Parathyroid adenoma (tissue), 2 donors: ENCODE measurements around the gene CASP6.

Source experiments
- H2AFZ ChIP-seq: fragments of 300-600 bp; sonication (generic); one replicate; pipeline ENCODE4 v1.7.0; 2017; ENCODE audit warnings: antibody characterized with exemption, mild to moderate bottlenecking
- H3K27ac ChIP-seq: fragments of 300-600 bp; sonication (generic); one replicate; pipeline ENCODE4 v1.7.0; 2017
- H3K27me3 ChIP-seq: fragments of 300-600 bp; sonication (generic); one replicate; pipeline ENCODE4 v1.7.0; 2017; ENCODE audit warnings: low read length; ENCODE audit not compliant: control insufficient read depth, insufficient read depth
- H3K36me3 ChIP-seq: fragments of 300-600 bp; sonication (generic); one replicate; pipeline ENCODE4 v1.7.0; 2017; ENCODE audit warnings: low read length; ENCODE audit not compliant: control insufficient read depth, insufficient read depth
- H3K4me1 ChIP-seq: fragments of 300-600 bp; sonication (generic); one replicate; pipeline ENCODE4 v1.7.0; 2017; ENCODE audit warnings: control low read depth
- H3K4me2 ChIP-seq: fragments of 300-600 bp; sonication (generic); one replicate; pipeline ENCODE4 v1.7.0; 2017; ENCODE audit warnings: low read length
- H3K4me3 ChIP-seq: fragments of 300-600 bp; sonication (generic); one replicate; pipeline ENCODE4 v1.7.0; 2017; ENCODE audit warnings: low read depth, low read length
- H3K79me2 ChIP-seq: fragments of 300-600 bp; sonication (generic); one replicate; pipeline ENCODE4 v1.7.0; 2017; ENCODE audit warnings: control low read depth
- H3K9ac ChIP-seq: fragments of 300-600 bp; sonication (generic); one replicate; pipeline ENCODE4 v1.7.0; 2017; ENCODE audit warnings: mild to moderate bottlenecking
- H3K9me3 ChIP-seq: fragments of 300-600 bp; sonication (generic); one replicate; pipeline ENCODE4 v1.7.0; 2017; ENCODE audit warnings: low read length; ENCODE audit not compliant: control insufficient read depth
- TF ChIP-seq, protein P1 (sequence below): fragments of 300-600 bp; sonication (generic); IDR thresholded peaks from one replicate; pipeline ENCODE4 v1.7.0; 2017; ENCODE audit warnings: antibody characterized with exemption, mild to moderate bottlenecking
- donor health status: primary hyperparathyroidism.

CASP6 gene

DNA sequence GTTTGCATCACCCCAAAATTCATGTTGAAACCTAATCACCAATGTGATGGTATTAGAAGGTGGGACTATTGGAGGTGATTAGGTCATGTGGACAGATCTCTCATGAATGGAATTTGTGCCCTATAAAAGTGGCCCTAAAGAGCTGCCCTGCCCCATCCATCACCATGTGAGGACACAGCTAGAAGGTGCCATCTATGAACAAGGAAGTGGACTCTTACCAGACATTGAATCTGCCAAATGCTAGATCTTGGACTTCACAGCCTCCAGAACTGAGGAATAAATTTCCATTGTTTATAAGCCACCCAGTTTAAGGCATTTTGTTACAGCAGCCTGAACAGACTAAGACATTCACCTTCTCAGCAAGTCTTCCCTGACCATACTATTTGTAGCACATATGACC is 19.1 kb upstream of the CASP6 start:
- H3K27ac ChIP-seq = no peak overlapping the region
- TF ChIP-seq, protein P1, sequence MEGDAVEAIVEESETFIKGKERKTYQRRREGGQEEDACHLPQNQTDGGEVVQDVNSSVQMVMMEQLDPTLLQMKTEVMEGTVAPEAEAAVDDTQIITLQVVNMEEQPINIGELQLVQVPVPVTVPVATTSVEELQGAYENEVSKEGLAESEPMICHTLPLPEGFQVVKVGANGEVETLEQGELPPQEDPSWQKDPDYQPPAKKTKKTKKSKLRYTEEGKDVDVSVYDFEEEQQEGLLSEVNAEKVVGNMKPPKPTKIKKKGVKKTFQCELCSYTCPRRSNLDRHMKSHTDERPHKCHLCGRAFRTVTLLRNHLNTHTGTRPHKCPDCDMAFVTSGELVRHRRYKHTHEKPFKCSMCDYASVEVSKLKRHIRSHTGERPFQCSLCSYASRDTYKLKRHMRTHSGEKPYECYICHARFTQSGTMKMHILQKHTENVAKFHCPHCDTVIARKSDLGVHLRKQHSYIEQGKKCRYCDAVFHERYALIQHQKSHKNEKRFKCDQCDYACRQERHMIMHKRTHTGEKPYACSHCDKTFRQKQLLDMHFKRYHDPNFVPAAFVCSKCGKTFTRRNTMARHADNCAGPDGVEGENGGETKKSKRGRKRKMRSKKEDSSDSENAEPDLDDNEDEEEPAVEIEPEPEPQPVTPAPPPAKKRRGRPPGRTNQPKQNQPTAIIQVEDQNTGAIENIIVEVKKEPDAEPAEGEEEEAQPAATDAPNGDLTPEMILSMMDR = no peak
- peaks cover 16% of the 10 kb centered on the region for H3K79me2 ChIP-seq

GRCh38 chr4:109721033-109721432 is 17.8 kb upstream of the CASP6 start:
- no peaks in the 10 kb centered on the region for H3K9me3 ChIP-seq
- no peak overlapping the region for H3K9ac ChIP-seq
- H2AFZ ChIP-seq = no peak overlapping the region
- H3K4me1 ChIP-seq = no peaks in the 10 kb centered on the region
- H3K4me3 ChIP-seq = no peak overlapping the region
- H3K36me3 ChIP-seq = no peaks in the 10 kb centered on the region
- TF ChIP-seq, protein P1 = no peak
- no peaks in the 10 kb centered on the region for H3K27me3 ChIP-seq
- H3K79me2 ChIP-seq = peaks cover 16% of the 10 kb centered on the region
- H3K27ac ChIP-seq = no peak overlapping the region
- no peak overlapping the region for H3K4me2 ChIP-seq

More for the DNA sequence above, 19.1 kb upstream of the CASP6 start:
- Histone ChIP-seq H3K9ac (no peak overlapping the region), H3K9me3 (no peaks in the 10 kb centered on the region), H3K4me3 (no peak overlapping the region), H3K27me3 (no peaks in the 10 kb centered on the region), H3K36me3 (no peaks in the 10 kb centered on the region), H3K4me1 (no peaks in the 10 kb centered on the region), H3K4me2 (no peak overlapping the region), H2AFZ (no peak overlapping the region)

DNA sequence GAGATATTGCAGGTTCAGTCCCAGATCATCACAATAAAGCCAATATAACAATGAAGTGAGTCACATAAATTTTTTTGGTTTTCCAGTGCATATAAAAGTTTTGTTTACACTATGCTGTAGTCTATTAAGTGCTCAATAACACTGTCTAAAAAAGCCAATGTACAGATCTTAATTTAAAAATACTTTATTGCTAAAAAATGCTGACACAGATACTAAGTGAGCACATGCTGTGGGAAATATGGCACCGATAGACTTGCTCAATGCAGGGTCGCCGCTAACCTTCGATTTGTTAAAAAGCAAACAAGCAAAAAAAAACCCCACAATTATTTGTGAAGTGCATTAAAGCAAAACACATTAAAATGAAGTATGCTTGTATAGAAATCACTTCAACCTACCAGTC is 16.4 kb upstream of the CASP6 start:
- Histone ChIP-seq H3K9me3 (no peaks in the 10 kb centered on the region), H3K4me3 (no peak overlapping the region), H3K4me2 (no peak overlapping the region), H3K79me2 (peaks cover 16% of the 10 kb centered on the region), H3K27ac (no peak overlapping the region), H3K36me3 (no peaks in the 10 kb centered on the region), H3K9ac (no peak overlapping the region), H3K4me1 (no peaks in the 10 kb centered on the region), H2AFZ (no peak overlapping the region), H3K27me3 (no peaks in the 10 kb centered on the region)
- TF ChIP-seq, protein P1 = no peak

GRCh38 chr4:109718759-109719158 is 15.5 kb upstream of the CASP6 start:
- no peaks in the 10 kb centered on the region for H3K36me3 ChIP-seq
- H3K9ac ChIP-seq = no peak overlapping the region
- no peak overlapping the region for H3K27ac ChIP-seq
- no peak overlapping the region for H3K4me3 ChIP-seq
- H3K27me3 ChIP-seq = no peaks in the 10 kb centered on the region
- H3K4me2 ChIP-seq = no peak overlapping the region
- no peak overlapping the region for H2AFZ ChIP-seq
- TF ChIP-seq, protein P1 = no peak
- H3K4me1 ChIP-seq = no peaks in the 10 kb centered on the region
- no peaks in the 10 kb centered on the region for H3K9me3 ChIP-seq
- peaks cover 12% of the 10 kb centered on the region for H3K79me2 ChIP-seq

DNA sequence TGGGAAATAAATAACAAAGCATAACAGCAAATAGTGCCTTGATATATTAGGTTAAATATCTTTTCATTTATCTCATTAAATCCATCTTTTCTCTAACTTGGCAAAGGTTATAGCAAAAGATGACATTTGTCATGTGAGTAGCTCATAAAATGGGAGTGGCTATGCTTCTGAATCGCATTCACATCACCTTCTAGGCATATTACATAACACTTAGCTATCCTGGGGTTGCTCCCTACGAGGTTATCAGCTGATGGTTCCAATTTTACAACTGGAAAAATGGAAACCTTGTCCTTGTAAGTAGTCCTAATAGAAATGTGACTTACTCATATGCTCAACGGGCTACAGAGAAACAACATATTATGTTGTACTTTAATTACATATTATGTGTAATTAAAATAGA is 10.3 kb upstream of the CASP6 start:
- no peaks in the 10 kb centered on the region for H3K4me1 ChIP-seq
- no peak overlapping the region for H3K4me2 ChIP-seq
- H3K27me3 ChIP-seq = no peaks in the 10 kb centered on the region
- no peak overlapping the region for H3K9ac ChIP-seq
- H3K79me2 ChIP-seq = no peaks in the 10 kb centered on the region
- no peak overlapping the region for H2AFZ ChIP-seq
- H3K36me3 ChIP-seq = no peaks in the 10 kb centered on the region
- H3K4me3 ChIP-seq = no peak overlapping the region
- H3K27ac ChIP-seq = no peak overlapping the region
- TF ChIP-seq, protein P1 = no peak
- H3K9me3 ChIP-seq = no peaks in the 10 kb centered on the region
